Activated T-helper 17 cell treated with anti-CD3 and anti-CD28 coated beads, Interleukin-2, amount 50 U/mL, for 72 hours (primary cell): ENCODE results near the gene PAEP. TPM values are rescaled to one million over a fixed set of nuclear protein-coding genes. Genes with fewer than 3 reads are reported as not detected.

Experiments
- ATAC-seq: fragments of 150-1000 bp; cut with Tn5 transposase; replicated peaks from 2 replicates; pipeline ENCODE4 v1.10.0; 2021; ENCODE audit warnings: mild to moderate bottlenecking, moderate library complexity
- H3K27ac Mint-ChIP-seq: one replicate; pipeline ENCODE4 v1.8.0; 2022; ENCODE audit warnings: mixed read lengths
- H3K27me3 Mint-ChIP-seq: one replicate; pipeline ENCODE4 v1.8.0; 2022; ENCODE audit warnings: mixed read lengths
- H3K36me3 Mint-ChIP-seq: one replicate; pipeline ENCODE4 v1.8.0; 2022; ENCODE audit warnings: low read depth, mild to moderate bottlenecking, mixed read lengths
- H3K4me1 Mint-ChIP-seq: one replicate; pipeline ENCODE4 v1.8.0; 2022; ENCODE audit warnings: mixed read lengths
- H3K4me3 Mint-ChIP-seq: one replicate; pipeline ENCODE4 v1.8.0; 2022; ENCODE audit warnings: mild to moderate bottlenecking, mixed read lengths
- H3K9me3 Mint-ChIP-seq: one replicate; pipeline ENCODE4 v1.8.0; 2022; ENCODE audit warnings: mixed read lengths
- total RNA-seq, 2 donors: library from RNA; stranded (reverse); gene quantifications; one replicate each; pipeline ENCODE4 v1.2.3, GENCODE V29; 2022

PAEP gene
- total RNA-seq, 2 donors from 2014 or later, result not detected

DNA sequence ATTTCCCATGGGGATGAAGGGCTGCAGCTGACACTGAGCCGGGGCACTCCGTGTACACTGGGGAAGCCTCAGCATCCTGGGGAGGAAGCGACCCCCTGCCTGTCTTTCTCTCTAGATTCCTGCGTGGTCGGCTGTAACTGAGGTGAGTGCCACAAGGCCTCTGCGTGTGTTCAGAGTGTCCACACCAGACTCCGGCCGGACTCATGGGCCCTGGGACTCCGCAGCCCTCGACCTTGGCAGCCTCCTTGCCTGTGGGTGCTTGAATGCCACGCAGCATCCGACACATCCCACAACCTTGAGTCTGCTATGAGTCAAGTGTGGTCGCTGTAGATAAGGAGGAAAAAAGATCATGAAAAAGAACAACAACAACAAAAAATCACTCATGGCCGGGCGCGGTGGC lies 23.4 kb downstream of the PAEP start:
- no peak overlapping the region for H3K27ac Mint-ChIP-seq
- H3K4me3 Mint-ChIP-seq, result no peak overlapping the region
- ATAC-seq, result no peak
- H3K36me3 Mint-ChIP-seq, result no peaks in the 10 kb centered on the region
- no peaks in the 10 kb centered on the region for H3K4me1 Mint-ChIP-seq
- peaks cover 9% of the 10 kb centered on the region for H3K27me3 Mint-ChIP-seq
- no peaks in the 10 kb centered on the region for H3K9me3 Mint-ChIP-seq

DNA sequence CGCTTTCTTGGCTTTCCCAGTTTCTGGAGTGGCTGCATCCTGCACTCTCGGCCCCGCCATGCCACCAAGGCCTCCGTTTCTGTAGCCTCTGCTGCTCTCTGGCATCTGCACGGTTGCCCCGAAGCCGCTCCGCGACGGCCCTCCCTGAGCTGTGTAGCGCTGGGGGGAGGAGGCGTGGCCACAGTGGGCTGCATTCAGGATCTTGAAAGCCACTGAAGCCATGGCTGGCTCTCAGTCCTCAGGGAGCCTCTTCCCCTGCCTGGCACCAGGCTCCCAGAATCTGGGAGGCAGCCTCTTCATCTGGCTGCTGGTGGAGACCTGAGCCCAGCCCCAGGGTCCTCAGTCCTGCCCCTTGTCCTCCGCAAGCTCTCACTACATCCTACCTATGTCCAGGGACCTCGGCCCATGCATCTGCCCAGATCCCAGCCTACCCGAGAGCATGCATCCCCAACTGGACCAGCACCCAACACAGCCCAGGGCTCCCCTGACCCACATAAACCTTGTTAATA lies 25.1 kb downstream of the PAEP start:
- no peaks in the 10 kb centered on the region for H3K4me1 Mint-ChIP-seq
- H3K27ac Mint-ChIP-seq, result no peak overlapping the region
- H3K4me3 Mint-ChIP-seq, result no peak overlapping the region
- peaks cover 12% of the 10 kb centered on the region for H3K27me3 Mint-ChIP-seq
- ATAC-seq, result no peak
- H3K9me3 Mint-ChIP-seq, result no peaks in the 10 kb centered on the region
- H3K36me3 Mint-ChIP-seq, result no peaks in the 10 kb centered on the region

GRCh38 chr9:135587658-135588057 lies 26.1 kb downstream of the PAEP start:
- Mint-ChIP-seq H3K27me3 (peaks cover 10% of the 10 kb centered on the region), H3K9me3 (no peaks in the 10 kb centered on the region), H3K4me1 (no peaks in the 10 kb centered on the region), H3K4me3 (no peak overlapping the region), H3K36me3 (no peaks in the 10 kb centered on the region), H3K27ac (no peak overlapping the region)
- no peak for ATAC-seq

- no peaks in the 10 kb centered on the region for H3K9me3 Mint-ChIP-seq
Measured at GRCh38 chr9:135588371-135588770, 26.8 kb downstream of the PAEP start.

DNA sequence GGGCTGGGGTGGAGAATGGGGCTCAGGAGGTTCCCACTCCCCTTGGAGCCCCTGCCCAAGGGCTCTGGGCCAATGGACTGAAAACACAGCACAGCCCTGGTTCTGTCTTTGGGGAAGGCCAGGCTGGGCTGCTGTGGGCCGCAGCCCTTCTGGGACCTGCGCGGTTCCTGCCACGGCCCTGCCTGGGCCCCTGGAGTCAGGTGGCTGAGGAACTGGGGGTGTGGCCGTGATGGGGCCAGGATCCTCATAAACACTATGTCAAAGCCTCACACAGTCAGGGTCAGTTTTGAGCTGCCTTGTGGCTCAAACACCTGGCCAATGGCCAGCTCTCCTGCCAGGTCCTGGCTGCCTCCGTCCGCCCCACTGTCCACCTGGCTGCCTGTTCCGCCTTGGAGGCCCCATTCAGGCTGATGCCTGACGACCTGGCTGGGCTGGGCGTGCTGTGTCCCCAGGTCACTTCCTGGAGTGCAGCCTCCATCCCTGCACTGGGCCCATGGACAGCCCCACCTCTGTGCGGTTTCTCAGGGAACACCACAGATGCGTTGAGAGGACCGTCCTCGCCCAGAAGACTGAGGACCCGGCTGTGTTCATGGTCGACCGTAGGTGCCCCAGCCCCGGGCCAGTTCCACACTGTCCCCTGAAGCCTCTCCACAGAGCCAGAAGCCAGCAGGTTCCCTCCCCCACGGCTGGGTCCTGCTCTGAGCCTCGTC lies 27.5 kb downstream of the PAEP start:
- H3K4me3 Mint-ChIP-seq, result no peak overlapping the region
- no peaks in the 10 kb centered on the region for H3K36me3 Mint-ChIP-seq
- H3K27ac Mint-ChIP-seq, result no peak overlapping the region
- no peak for ATAC-seq
- H3K9me3 Mint-ChIP-seq, result no peaks in the 10 kb centered on the region
- peaks cover 19% of the 10 kb centered on the region for H3K27me3 Mint-ChIP-seq
- H3K4me1 Mint-ChIP-seq, result no peaks in the 10 kb centered on the region

More at GRCh38 chr9:135588371-135588770, 26.8 kb downstream of the PAEP start:
- H3K27me3 Mint-ChIP-seq, result peaks cover 14% of the 10 kb centered on the region
- no peak for ATAC-seq
- H3K27ac Mint-ChIP-seq, result no peak overlapping the region
- no peaks in the 10 kb centered on the region for H3K36me3 Mint-ChIP-seq
- H3K4me3 Mint-ChIP-seq, result no peak overlapping the region
- H3K4me1 Mint-ChIP-seq, result no peaks in the 10 kb centered on the region

DNA sequence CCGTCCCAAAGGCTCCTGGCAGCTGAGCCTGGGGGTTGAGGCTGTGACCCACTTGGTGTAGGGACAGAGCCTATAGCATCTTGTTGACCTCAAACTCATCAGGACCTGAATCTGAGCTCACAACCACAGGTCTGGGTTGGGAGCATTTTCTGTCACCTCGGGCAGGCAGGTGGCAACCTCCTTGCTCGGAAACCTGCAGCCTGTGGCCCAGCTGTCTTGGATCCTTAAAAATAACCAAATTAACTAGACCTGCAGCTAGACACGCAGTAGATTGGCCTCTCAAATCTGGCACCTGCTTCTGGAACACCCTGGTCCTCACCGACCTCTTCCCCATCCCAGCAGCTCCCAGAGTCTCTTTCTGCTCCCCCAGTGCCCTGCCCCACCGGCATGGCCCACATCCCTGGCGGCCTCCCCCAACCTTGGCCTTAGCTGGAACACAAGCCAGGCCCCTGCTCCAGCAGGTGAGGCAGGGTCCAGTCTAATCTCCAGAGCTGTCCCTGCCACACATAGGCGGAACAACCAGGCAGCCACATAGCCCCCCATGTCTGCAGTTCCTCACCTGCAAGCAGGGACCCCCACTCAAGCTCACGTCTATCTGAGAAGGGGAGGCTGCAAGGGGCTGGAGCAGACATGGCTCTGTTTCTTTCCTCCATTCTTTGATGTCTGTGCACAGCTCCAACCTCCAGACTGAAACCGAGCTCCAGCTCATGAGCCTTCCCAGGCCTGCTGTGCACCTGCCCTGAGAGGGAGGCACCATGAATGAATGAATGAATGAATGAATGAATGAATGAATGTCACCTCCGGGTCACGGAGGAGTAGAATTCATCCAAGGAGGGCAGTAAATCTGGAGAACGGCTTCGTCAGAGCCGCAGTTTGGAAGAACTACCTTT lies 28.3 kb downstream of the PAEP start:
- Mint-ChIP-seq H3K36me3 (no peaks in the 10 kb centered on the region), H3K27me3 (peaks cover 16% of the 10 kb centered on the region), H3K4me3 (no peak overlapping the region), H3K4me1 (no peaks in the 10 kb centered on the region), H3K27ac (no peak overlapping the region), H3K9me3 (no peaks in the 10 kb centered on the region)
- no peak for ATAC-seq

- no peak overlapping the region for H3K4me3 Mint-ChIP-seq
- no peak for ATAC-seq
- H3K27ac Mint-ChIP-seq, result no peak overlapping the region
- H3K9me3 Mint-ChIP-seq, result no peaks in the 10 kb centered on the region
- no peaks in the 10 kb centered on the region for H3K36me3 Mint-ChIP-seq
- H3K4me1 Mint-ChIP-seq, result no peaks in the 10 kb centered on the region
- peaks cover 16% of the 10 kb centered on the region for H3K27me3 Mint-ChIP-seq
Measured at GRCh38 chr9:135590486-135591079, 29.0 kb downstream of the PAEP start.

- H3K27me3 Mint-ChIP-seq, result peaks cover 20% of the 10 kb centered on the region
- no peaks in the 10 kb centered on the region for H3K36me3 Mint-ChIP-seq
- no peaks in the 10 kb centered on the region for H3K4me1 Mint-ChIP-seq
- ATAC-seq, result no peak
- H3K4me3 Mint-ChIP-seq, result no peak overlapping the region
- no peak overlapping the region for H3K27ac Mint-ChIP-seq
- H3K9me3 Mint-ChIP-seq, result no peaks in the 10 kb centered on the region
Measured at GRCh38 chr9:135591506-135592330, 30.2 kb downstream of the PAEP start.

DNA sequence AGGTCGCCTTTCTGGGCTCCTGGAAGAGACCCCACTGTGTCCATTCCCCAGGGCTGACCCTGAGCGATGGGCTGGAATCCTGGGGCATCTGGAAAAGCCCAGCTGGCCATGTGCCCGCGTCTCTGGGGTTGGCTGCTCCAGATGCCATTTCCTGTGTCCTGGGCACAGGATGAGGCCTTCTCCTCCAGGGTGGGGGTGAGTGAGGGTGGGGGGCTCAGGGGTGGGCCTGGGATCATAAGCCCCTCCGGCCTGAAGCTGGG lies 30.7 kb downstream of the PAEP start:
- no peaks in the 10 kb centered on the region for H3K4me1 Mint-ChIP-seq
- no peak for ATAC-seq
- H3K4me3 Mint-ChIP-seq, result no peak overlapping the region
- H3K27me3 Mint-ChIP-seq, result peaks cover 24% of the 10 kb centered on the region
- no peaks in the 10 kb centered on the region for H3K36me3 Mint-ChIP-seq
- H3K9me3 Mint-ChIP-seq, result no peaks in the 10 kb centered on the region
- H3K27ac Mint-ChIP-seq, result no peak overlapping the region

DNA sequence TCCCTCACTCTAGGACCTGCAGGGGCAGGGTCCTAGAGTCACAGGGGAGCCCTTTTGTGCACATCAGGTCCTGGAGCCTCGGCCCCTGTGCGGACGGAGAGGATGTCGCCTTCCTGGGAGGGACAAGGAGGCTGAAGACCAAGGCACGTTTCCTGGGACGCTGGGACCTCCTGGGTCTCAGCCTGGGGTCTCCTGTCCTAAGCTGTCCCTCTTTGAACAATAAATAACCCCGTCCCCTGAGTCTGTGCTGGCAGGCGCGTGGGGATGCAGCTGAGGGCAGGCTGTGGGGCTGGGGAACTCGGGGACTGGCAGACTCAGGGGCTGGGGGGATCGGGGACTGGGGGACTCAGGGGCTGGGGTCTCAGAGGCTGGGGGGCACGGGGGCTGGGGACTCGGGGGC lies 31.1 kb downstream of the PAEP start:
- no peaks in the 10 kb centered on the region for H3K9me3 Mint-ChIP-seq
- H3K4me1 Mint-ChIP-seq, result no peaks in the 10 kb centered on the region
- peaks cover 24% of the 10 kb centered on the region for H3K27me3 Mint-ChIP-seq
- no peak overlapping the region for H3K4me3 Mint-ChIP-seq
- no peak overlapping the region for H3K27ac Mint-ChIP-seq
- ATAC-seq, result no peak
- H3K36me3 Mint-ChIP-seq, result no peaks in the 10 kb centered on the region

DNA sequence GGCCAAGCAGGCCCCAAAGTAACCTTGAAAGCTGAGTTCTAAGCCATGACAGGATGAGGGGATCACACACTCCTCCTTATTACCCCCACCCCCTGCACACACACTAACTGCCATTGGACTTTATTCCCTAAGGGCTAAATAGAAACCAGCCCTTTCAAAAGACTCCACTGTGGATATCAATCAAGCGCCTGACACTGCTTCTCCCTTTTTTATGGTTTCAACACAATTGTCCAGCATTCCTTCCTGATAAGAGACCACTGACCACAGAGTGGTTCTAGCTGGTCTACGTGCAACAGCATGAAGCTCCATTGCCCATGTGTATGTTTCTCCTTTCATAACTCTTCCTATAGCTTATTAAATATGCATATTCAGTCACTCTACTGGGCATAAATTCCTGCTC lies 34.7 kb downstream of the PAEP start:
- Mint-ChIP-seq H3K36me3 (no peaks in the 10 kb centered on the region), H3K4me3 (no peak overlapping the region), H3K9me3 (no peaks in the 10 kb centered on the region), H3K27me3 (peaks cover 27% of the 10 kb centered on the region), H3K4me1 (no peaks in the 10 kb centered on the region), H3K27ac (no peak overlapping the region)
- ATAC-seq, result no peak

DNA sequence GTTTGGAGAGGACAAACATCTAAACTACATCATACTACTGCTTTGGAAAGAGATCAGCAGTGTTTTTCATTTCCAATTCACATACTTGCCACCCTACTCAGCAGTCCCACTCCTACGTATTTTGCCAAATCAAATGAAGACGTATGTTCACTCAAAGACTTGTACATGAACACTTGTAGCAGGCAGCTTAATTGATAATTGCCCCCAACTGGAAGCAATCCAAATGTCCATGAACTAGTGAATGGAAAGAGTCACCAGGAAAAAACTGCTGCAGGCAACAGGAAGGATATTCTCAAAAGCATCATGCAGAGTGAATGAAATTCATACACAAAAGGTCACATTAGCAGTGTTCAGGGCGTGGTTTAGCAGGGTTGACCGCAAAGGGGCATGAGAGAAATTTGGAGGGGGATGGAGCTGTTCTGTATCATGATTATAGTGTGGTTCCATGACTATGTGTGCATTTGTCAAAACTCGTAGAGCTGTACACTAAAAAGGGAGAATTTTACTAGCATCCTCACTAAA lies 38.8 kb downstream of the PAEP start:
- H3K9me3 Mint-ChIP-seq, result no peaks in the 10 kb centered on the region

GRCh38 chr9:135601988-135602387 lies 40.4 kb downstream of the PAEP start:
- H3K27me3 Mint-ChIP-seq, result peaks cover 11% of the 10 kb centered on the region
- H3K9me3 Mint-ChIP-seq, result no peaks in the 10 kb centered on the region
- no peak overlapping the region for H3K4me3 Mint-ChIP-seq
- ATAC-seq, result no peak
- no peak overlapping the region for H3K27ac Mint-ChIP-seq
- H3K4me1 Mint-ChIP-seq, result no peaks in the 10 kb centered on the region
- H3K36me3 Mint-ChIP-seq, result no peaks in the 10 kb centered on the region

More for the DNA sequence above, 38.8 kb downstream of the PAEP start:
- peaks cover 17% of the 10 kb centered on the region for H3K27me3 Mint-ChIP-seq
- H3K4me1 Mint-ChIP-seq, result no peaks in the 10 kb centered on the region
- no peak for ATAC-seq
- H3K27ac Mint-ChIP-seq, result no peak overlapping the region
- no peak overlapping the region for H3K4me3 Mint-ChIP-seq
- no peaks in the 10 kb centered on the region for H3K36me3 Mint-ChIP-seq
